Glutamatergic neuron (in vitro differentiated cells): Measurements from ENCODE around the gene HRH3. TPM values are rescaled to one million over a fixed set of nuclear protein-coding genes. Genes with fewer than 3 reads are reported as not detected.

ENCODE experiments used
- DNase-seq: peaks from one replicate; pipeline ENCODE4 v3.0.0; 2022
- H3K27ac Mint-ChIP-seq: one replicate; pipeline ENCODE4 v1.8.0; 2020; ENCODE audit warnings: mild to moderate bottlenecking, mixed read lengths, inconsistent platforms; ENCODE audit not compliant: unreplicated experiment
- H3K27me3 Mint-ChIP-seq: one replicate; pipeline ENCODE4 v1.8.0; 2020; ENCODE audit warnings: mild to moderate bottlenecking, moderate library complexity, mixed read lengths, inconsistent platforms; ENCODE audit not compliant: unreplicated experiment
- H3K36me3 Mint-ChIP-seq: one replicate; pipeline ENCODE4 v1.8.0; 2020; ENCODE audit warnings: mild to moderate bottlenecking, mixed read lengths, inconsistent platforms; ENCODE audit not compliant: unreplicated experiment
- H3K4me1 Mint-ChIP-seq: one replicate; pipeline ENCODE4 v1.8.0; 2020; ENCODE audit warnings: mild to moderate bottlenecking, low read depth, mixed read lengths, inconsistent platforms; ENCODE audit not compliant: unreplicated experiment
- H3K4me3 Mint-ChIP-seq: one replicate; pipeline ENCODE4 v1.8.0; 2020; ENCODE audit warnings: mild to moderate bottlenecking, mixed read lengths, inconsistent platforms; ENCODE audit not compliant: unreplicated experiment
- H3K9me3 Mint-ChIP-seq: one replicate; pipeline ENCODE4 v1.8.0; 2020; ENCODE audit warnings: mild to moderate bottlenecking, moderate library complexity, mixed read lengths, inconsistent platforms; ENCODE audit not compliant: unreplicated experiment
- CTCF ChIP-seq: fragments of 200-600 bp; sonication (generic); IDR thresholded peaks from one replicate; pipeline ENCODE4 v1.5.0; 2021; ENCODE audit not compliant: partially characterized antibody, unreplicated experiment
- total RNA-seq: library from RNA; stranded (reverse); fragmentation: NEBNext Ultra II Directional; extraction: Animal tissue kit (Norgen Biotek cat#: 25700); gene quantifications from one replicate; pipeline ENCODE4 v1.2.1, GENCODE V29; 2021; ENCODE audit not compliant: unreplicated experiment

The HRH3 gene
- total RNA-seq, 1 donor from 2014 or later = 13.7 TPM

- TF ChIP-seq CTCF = no peak
- DNase-seq = no peak
- no peak overlapping the region for H3K4me3 Mint-ChIP-seq
- peaks cover 4% of the 10 kb centered on the region for H3K9me3 Mint-ChIP-seq
- H3K36me3 Mint-ChIP-seq = peaks cover 13% of the 10 kb centered on the region
- no peak overlapping the region for H3K27ac Mint-ChIP-seq
- H3K27me3 Mint-ChIP-seq = no peaks in the 10 kb centered on the region
- peaks cover 14% of the 10 kb centered on the region for H3K4me1 Mint-ChIP-seq
Measured at GRCh38 chr20:62266851-62267250, 46.8 kb upstream of the HRH3 start.

- no peak overlapping the region for H3K27ac Mint-ChIP-seq
- peaks cover 14% of the 10 kb centered on the region for H3K4me1 Mint-ChIP-seq
- peaks cover 3% of the 10 kb centered on the region for H3K27me3 Mint-ChIP-seq
- H3K36me3 Mint-ChIP-seq = peaks cover 13% of the 10 kb centered on the region
- no peak for DNase-seq
- no peak overlapping the region for H3K4me3 Mint-ChIP-seq
- peaks cover 4% of the 10 kb centered on the region for H3K9me3 Mint-ChIP-seq
- no peak for TF ChIP-seq CTCF
Measured at GRCh38 chr20:62266340-62266739, 46.3 kb upstream of the HRH3 start.

- Mint-ChIP-seq H3K27me3 (peaks cover 3% of the 10 kb centered on the region), H3K4me1 (peaks cover 14% of the 10 kb centered on the region), H3K36me3 (peaks cover 13% of the 10 kb centered on the region), H3K4me3 (no peak overlapping the region), H3K27ac (no peak overlapping the region), H3K9me3 (peaks cover 4% of the 10 kb centered on the region)
- no peak for DNase-seq
- no peak for TF ChIP-seq CTCF
Measured at GRCh38 chr20:62265365-62265764, 45.3 kb upstream of the HRH3 start.

GRCh38 chr20:62263396-62263795, 43.3 kb upstream of the HRH3 start:
- peaks cover 7% of the 10 kb centered on the region for H3K9me3 Mint-ChIP-seq
- no peak for DNase-seq
- peaks cover 7% of the 10 kb centered on the region for H3K4me1 Mint-ChIP-seq

GRCh38 chr20:62262064-62262463, 42.0 kb upstream of the HRH3 start:
- H3K27me3 Mint-ChIP-seq = peaks cover 3% of the 10 kb centered on the region
- no peak overlapping the region for H3K27ac Mint-ChIP-seq
- H3K4me3 Mint-ChIP-seq = no peak overlapping the region
- peaks cover 13% of the 10 kb centered on the region for H3K36me3 Mint-ChIP-seq
- no peak for DNase-seq
- TF ChIP-seq CTCF = no peak
- H3K4me1 Mint-ChIP-seq = peaks cover 3% of the 10 kb centered on the region
- peaks cover 7% of the 10 kb centered on the region for H3K9me3 Mint-ChIP-seq

More at GRCh38 chr20:62263396-62263795, 43.3 kb upstream of the HRH3 start:
- Mint-ChIP-seq H3K27me3 (peaks cover 3% of the 10 kb centered on the region), H3K27ac (no peak overlapping the region), H3K36me3 (peaks cover 13% of the 10 kb centered on the region), H3K4me3 (no peak overlapping the region)
- no peak for TF ChIP-seq CTCF
